Testis (tissue), 2 donors: ENCODE measurements around the gene RAB8A.

Experiments used
- POLR2A ChIP-seq: fragments of 450-650 bp; IDR thresholded peaks from one replicate; pipeline ENCODE4 v1.6.1; 2017; ENCODE audit warnings: antibody characterized with exemption, mild to moderate bottlenecking, moderate library complexity
- TF ChIP-seq, protein P1 (sequence below), 3 experiments: fragments of 450-650 bp in 2 of 3; fragments of 200-600 bp in 1 of 3; sonication (generic) in 1 of 3; IDR thresholded peaks; one replicate each; pipeline ENCODE4 v1.5.1; 2016 to 2019; ENCODE audit warnings: antibody characterized with exemption in 3 of 3, mild to moderate bottlenecking in 2 of 3, moderate library complexity in 1 of 3

- TF ChIP-seq, protein P1, sequence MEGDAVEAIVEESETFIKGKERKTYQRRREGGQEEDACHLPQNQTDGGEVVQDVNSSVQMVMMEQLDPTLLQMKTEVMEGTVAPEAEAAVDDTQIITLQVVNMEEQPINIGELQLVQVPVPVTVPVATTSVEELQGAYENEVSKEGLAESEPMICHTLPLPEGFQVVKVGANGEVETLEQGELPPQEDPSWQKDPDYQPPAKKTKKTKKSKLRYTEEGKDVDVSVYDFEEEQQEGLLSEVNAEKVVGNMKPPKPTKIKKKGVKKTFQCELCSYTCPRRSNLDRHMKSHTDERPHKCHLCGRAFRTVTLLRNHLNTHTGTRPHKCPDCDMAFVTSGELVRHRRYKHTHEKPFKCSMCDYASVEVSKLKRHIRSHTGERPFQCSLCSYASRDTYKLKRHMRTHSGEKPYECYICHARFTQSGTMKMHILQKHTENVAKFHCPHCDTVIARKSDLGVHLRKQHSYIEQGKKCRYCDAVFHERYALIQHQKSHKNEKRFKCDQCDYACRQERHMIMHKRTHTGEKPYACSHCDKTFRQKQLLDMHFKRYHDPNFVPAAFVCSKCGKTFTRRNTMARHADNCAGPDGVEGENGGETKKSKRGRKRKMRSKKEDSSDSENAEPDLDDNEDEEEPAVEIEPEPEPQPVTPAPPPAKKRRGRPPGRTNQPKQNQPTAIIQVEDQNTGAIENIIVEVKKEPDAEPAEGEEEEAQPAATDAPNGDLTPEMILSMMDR (IDR thresholded peaks at IDR 0.05), result no peak
- no peak for TF ChIP-seq POLR2A
Observed at GRCh38 chr19:16166417-16166816, 54.7 kb downstream of the RAB8A start.
